ENCODE data around the gene NFE2L1. TPM values are rescaled to one million over a fixed set of nuclear protein-coding genes. Genes with fewer than 3 reads are reported as not detected.
"Not testable (repeated sequence)": the region's sequence is repeated elsewhere in the genome, so short reads cannot be mapped to it uniquely, and the experiment has no call there.

The NFE2L1 gene
- total RNA-seq = 250 and 278 TPM in 2 replicates
- long read RNA-seq, full-length matches to known transcripts = 22 of 84 reads
- long read RNA-seq, partial matches to known transcripts = 29 of 84 reads
- long read RNA-seq, other reads (novel, unspliced or antisense) = 33 of 84 reads

GRCh38 chr17:48047741-48048383 is at the start of gene NFE2L1:
Gene NFE2L1 (plus strand): TSS chr17:48048359. CDS start chr17:48051119, 2,760 bp downstream.
- TF ChIP-seq CTCF (IDR thresholded peaks at IDR 0.05) = no peak
- H3K4me3 Mint-ChIP-seq (ENCODE audit: unreplicated experiment) = peak within 1 kb of the TSS; percentile 93
- H3K27ac Mint-ChIP-seq (ENCODE audit: unreplicated experiment) = peak within 1 kb of the TSS; percentile 100
- H3K27me3 Mint-ChIP-seq (ENCODE audit: unreplicated experiment) = no peaks in the 10 kb centered on the region
- DNase-seq (ENCODE audit: extremely low spot score, unreplicated experiment) = peak; percentile 99
- H3K9me3 Mint-ChIP-seq (ENCODE audit: unreplicated experiment) = no peaks in the 10 kb centered on the region
- peaks cover 3% of the 10 kb centered on the region for H3K36me3 Mint-ChIP-seq (ENCODE audit: unreplicated experiment)
- peaks cover 51% of the 10 kb centered on the region for H3K4me1 Mint-ChIP-seq (ENCODE audit: unreplicated experiment)

GRCh38 chr17:47999582-47999981 is 48.6 kb upstream of the NFE2L1 start:
- Mint-ChIP-seq H3K4me3 (ENCODE audit: unreplicated experiment) (no peak overlapping the region), H3K36me3 (ENCODE audit: unreplicated experiment) (no peaks in the 10 kb centered on the region), H3K4me1 (ENCODE audit: unreplicated experiment) (peaks cover 18% of the 10 kb centered on the region), H3K27ac (ENCODE audit: unreplicated experiment) (no peak overlapping the region), H3K27me3 (ENCODE audit: unreplicated experiment) (peaks cover 4% of the 10 kb centered on the region), H3K9me3 (ENCODE audit: unreplicated experiment) (no peaks in the 10 kb centered on the region)
- no peak for DNase-seq (ENCODE audit: extremely low spot score, unreplicated experiment)
- TF ChIP-seq CTCF (IDR thresholded peaks at IDR 0.05) = no peak

- Mint-ChIP-seq H3K4me3 (ENCODE audit: unreplicated experiment) (no peak overlapping the region), H3K9me3 (ENCODE audit: unreplicated experiment) (no peaks in the 10 kb centered on the region), H3K27ac (ENCODE audit: unreplicated experiment) (no peak overlapping the region), H3K4me1 (ENCODE audit: unreplicated experiment) (peaks cover 21% of the 10 kb centered on the region), H3K27me3 (ENCODE audit: unreplicated experiment) (no peaks in the 10 kb centered on the region), H3K36me3 (ENCODE audit: unreplicated experiment) (no peaks in the 10 kb centered on the region)
- no peak for DNase-seq (ENCODE audit: extremely low spot score, unreplicated experiment)
- no peak for TF ChIP-seq CTCF (IDR thresholded peaks at IDR 0.05)
Measured at GRCh38 chr17:48001197-48001596, 47.0 kb upstream of the NFE2L1 start.

- DNase-seq (ENCODE audit: extremely low spot score, unreplicated experiment); H3K27me3 Mint-ChIP-seq (ENCODE audit: unreplicated experiment); H3K4me3 Mint-ChIP-seq (ENCODE audit: unreplicated experiment); H3K9me3 Mint-ChIP-seq (ENCODE audit: unreplicated experiment); H3K36me3 Mint-ChIP-seq (ENCODE audit: unreplicated experiment); H3K27ac Mint-ChIP-seq (ENCODE audit: unreplicated experiment): not testable (repeated sequence)
- H3K4me1 Mint-ChIP-seq (ENCODE audit: unreplicated experiment) = peaks cover 22% of the 10 kb centered on the region
Measured at GRCh38 chr17:48001657-48002056, 46.5 kb upstream of the NFE2L1 start.

GRCh38 chr17:48002266-48002915 is 45.8 kb upstream of the NFE2L1 start:
- Mint-ChIP-seq H3K27ac (ENCODE audit: unreplicated experiment) (peak overlapping the region; percentile 94), H3K4me1 (ENCODE audit: unreplicated experiment) (peaks cover 22% of the 10 kb centered on the region), H3K4me3 (ENCODE audit: unreplicated experiment) (no peak overlapping the region), H3K36me3 (ENCODE audit: unreplicated experiment) (no peaks in the 10 kb centered on the region), H3K9me3 (ENCODE audit: unreplicated experiment) (no peaks in the 10 kb centered on the region), H3K27me3 (ENCODE audit: unreplicated experiment) (peaks cover 3% of the 10 kb centered on the region)
- no peak for DNase-seq (ENCODE audit: extremely low spot score, unreplicated experiment)
- no peak for TF ChIP-seq CTCF (IDR thresholded peaks at IDR 0.05)

Measured in osteocyte (in vitro differentiated cells).